ENCODE measurements around the gene SUCNR1.

- TF ChIP-seq POLR2A (IDR thresholded peaks at IDR 0.05) (no peak), CTCF (IDR thresholded peaks at IDR 0.05) (no peak)
These were observed 30.2 kb upstream of the SUCNR1 start for GRCh38 chr3:151843275-151843674.
